Eye (tissue), 1 donor: ENCODE data around the gene CALHM5.
"Not testable (repeated sequence)": the region's sequence is repeated elsewhere in the genome, so short reads cannot be mapped to it uniquely, and the experiment has no call there.

ENCODE experiments used
- DNase-seq: peaks from one replicate; pipeline ENCODE4 v3.0.0-alpha.2; 2015

Gene CALHM5

GRCh38 chr6:116511424-116512110 lies at the start of gene CALHM5:
Gene CALHM5 (plus strand): TSS chr6:116511639. CDS start chr6:116511697, 58 bp downstream.
- peak; percentile 39 for DNase-seq

- peak; percentile 85 for DNase-seq
Measured at GRCh38 chr6:116461932-116462885, 49.2 kb upstream of the CALHM5 start.

GRCh38 chr6:116463301-116463700 lies 48.1 kb upstream of the CALHM5 start:
- no peak for DNase-seq

GRCh38 chr6:116465246-116465645 lies 46.2 kb upstream of the CALHM5 start:
- no peak for DNase-seq

- no peak for DNase-seq
Measured at GRCh38 chr6:116467096-116467495, 44.3 kb upstream of the CALHM5 start.

GRCh38 chr6:116467514-116467913 lies 43.9 kb upstream of the CALHM5 start:
- DNase-seq, result no peak

- no peak for DNase-seq
Measured at GRCh38 chr6:116468293-116468692, 43.1 kb upstream of the CALHM5 start.

GRCh38 chr6:116471531-116471930 lies 39.9 kb upstream of the CALHM5 start:
- DNase-seq, result no peak

- peak; percentile 33 for DNase-seq
Measured at GRCh38 chr6:116472706-116473105, 38.7 kb upstream of the CALHM5 start.

GRCh38 chr6:116475141-116475540 lies 36.3 kb upstream of the CALHM5 start:
- DNase-seq, result no peak

GRCh38 chr6:116476002-116476678 lies 35.3 kb upstream of the CALHM5 start:
- no peak for DNase-seq

- no peak for DNase-seq
Measured at GRCh38 chr6:116482780-116483179, 28.7 kb upstream of the CALHM5 start.

- DNase-seq, result no peak
Measured at GRCh38 chr6:116483616-116484015, 27.8 kb upstream of the CALHM5 start.

- no peak for DNase-seq
Measured at GRCh38 chr6:116485559-116486184, 25.8 kb upstream of the CALHM5 start.

GRCh38 chr6:116491610-116492330 lies 19.7 kb upstream of the CALHM5 start:
- DNase-seq, result no peak

- DNase-seq, result no peak
Measured at GRCh38 chr6:116492331-116493067, 18.9 kb upstream of the CALHM5 start.

GRCh38 chr6:116495161-116495560 lies 16.3 kb upstream of the CALHM5 start:
- not testable (repeated sequence) for DNase-seq

- DNase-seq, result no peak
Measured at GRCh38 chr6:116497113-116497676, 14.2 kb upstream of the CALHM5 start.

GRCh38 chr6:116500969-116501433 lies 10.4 kb upstream of the CALHM5 start:
- no peak for DNase-seq

- DNase-seq, result no peak
Measured at GRCh38 chr6:116507324-116507723, 4.1 kb upstream of the CALHM5 start.

- no peak for DNase-seq
Measured at GRCh38 chr6:116508527-116508926, 2.9 kb upstream of the CALHM5 start.
